ENCODE results near the gene RSAD2. TPM values are rescaled to one million over a fixed set of nuclear protein-coding genes. Genes with fewer than 3 reads are reported as not detected.

Gene RSAD2
- total RNA-seq, 6 donors from 2014 or later: 8.4 to 20.0 (median 11.0) TPM

DNA sequence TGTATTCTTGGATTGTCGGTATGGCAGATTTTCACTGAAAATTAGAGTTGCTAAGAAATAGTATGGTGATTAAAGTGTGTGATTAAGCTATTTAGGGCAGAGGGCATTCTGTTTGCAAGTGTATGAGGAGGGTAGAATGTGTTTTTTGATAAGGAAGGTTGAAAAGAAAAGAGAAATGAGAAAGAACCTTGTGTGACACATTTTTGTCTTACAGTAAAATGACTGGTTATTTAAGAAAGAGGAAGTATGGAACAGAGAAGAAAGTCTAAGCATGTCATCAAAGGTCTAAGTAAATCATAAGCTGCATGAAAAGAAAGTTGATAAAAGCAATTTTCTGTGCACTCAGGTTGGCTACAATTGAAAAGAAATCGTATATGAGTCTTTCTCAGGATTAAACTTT is 5.2 kb upstream of the RSAD2 start:
- Histone ChIP-seq H3K9me3 (no peaks in the 10 kb centered on the region), H3K36me3 (no peaks in the 10 kb centered on the region), H3K4me1 (peaks cover 8 to 11% (median 10%) of the 10 kb centered on the region in 4 donors), H3K27ac (no peak overlapping the region), H3K27me3 (no peaks in the 10 kb centered on the region), H3K4me3 (no peak overlapping the region)
- no peak for ATAC-seq (ENCODE audit: low FRiP score in 2 of 2)
- WGBS, 2 donors: 83 to 92% methylated on average over 2 of the region's 2 CpGs
- no peak for DNase-seq
- TF ChIP-seq POLR2A (IDR thresholded peaks at IDR 0.05) (no peak), POLR2AphosphoS5 (IDR thresholded peaks at IDR 0.05) (no peak), EP300 (IDR thresholded peaks at IDR 0.05) (no peak)
- TF ChIP-seq, protein P1, sequence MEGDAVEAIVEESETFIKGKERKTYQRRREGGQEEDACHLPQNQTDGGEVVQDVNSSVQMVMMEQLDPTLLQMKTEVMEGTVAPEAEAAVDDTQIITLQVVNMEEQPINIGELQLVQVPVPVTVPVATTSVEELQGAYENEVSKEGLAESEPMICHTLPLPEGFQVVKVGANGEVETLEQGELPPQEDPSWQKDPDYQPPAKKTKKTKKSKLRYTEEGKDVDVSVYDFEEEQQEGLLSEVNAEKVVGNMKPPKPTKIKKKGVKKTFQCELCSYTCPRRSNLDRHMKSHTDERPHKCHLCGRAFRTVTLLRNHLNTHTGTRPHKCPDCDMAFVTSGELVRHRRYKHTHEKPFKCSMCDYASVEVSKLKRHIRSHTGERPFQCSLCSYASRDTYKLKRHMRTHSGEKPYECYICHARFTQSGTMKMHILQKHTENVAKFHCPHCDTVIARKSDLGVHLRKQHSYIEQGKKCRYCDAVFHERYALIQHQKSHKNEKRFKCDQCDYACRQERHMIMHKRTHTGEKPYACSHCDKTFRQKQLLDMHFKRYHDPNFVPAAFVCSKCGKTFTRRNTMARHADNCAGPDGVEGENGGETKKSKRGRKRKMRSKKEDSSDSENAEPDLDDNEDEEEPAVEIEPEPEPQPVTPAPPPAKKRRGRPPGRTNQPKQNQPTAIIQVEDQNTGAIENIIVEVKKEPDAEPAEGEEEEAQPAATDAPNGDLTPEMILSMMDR (IDR thresholded peaks at IDR 0.05): no peak

DNA sequence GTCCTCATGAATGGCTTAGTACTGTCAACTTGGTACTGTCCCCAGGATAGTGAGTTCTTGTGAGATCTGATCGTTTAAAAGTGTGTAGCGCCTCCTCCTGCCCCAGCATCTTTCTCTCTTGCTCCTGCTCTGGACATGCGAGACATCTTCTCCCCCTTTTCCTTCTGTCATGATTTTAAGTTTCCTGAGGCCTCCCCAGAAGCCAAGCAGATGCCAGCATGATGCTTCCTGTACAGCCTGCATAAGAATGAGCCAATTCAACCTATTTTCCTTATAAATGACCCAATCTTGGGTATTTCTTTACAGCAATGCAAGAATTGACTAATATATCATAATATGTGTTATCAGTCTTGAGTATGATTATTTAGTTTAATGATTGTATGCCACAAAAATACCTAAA is 3.5 kb upstream of the RSAD2 start:
- H3K27ac ChIP-seq: no peak overlapping the region
- H3K4me3 ChIP-seq: no peak overlapping the region
- ATAC-seq (ENCODE audit: low FRiP score in 2 of 2) (no peak), DNase-seq (no peak)
- H3K27me3 ChIP-seq: no peaks in the 10 kb centered on the region
- no peaks in the 10 kb centered on the region for H3K9me3 ChIP-seq
- WGBS, 2 donors: 100% methylated on average over 3 of the region's 3 CpGs
- peaks cover 18 to 25% (median 22%) of the 10 kb centered on the region in 4 donors for H3K4me1 ChIP-seq
- H3K36me3 ChIP-seq: no peaks in the 10 kb centered on the region
- TF ChIP-seq POLR2A (IDR thresholded peaks at IDR 0.05) (no peak), POLR2AphosphoS5 (IDR thresholded peaks at IDR 0.05) (no peak), EP300 (IDR thresholded peaks at IDR 0.05) (no peak)
- TF ChIP-seq, protein P1 (IDR thresholded peaks at IDR 0.05): no peak

DNA sequence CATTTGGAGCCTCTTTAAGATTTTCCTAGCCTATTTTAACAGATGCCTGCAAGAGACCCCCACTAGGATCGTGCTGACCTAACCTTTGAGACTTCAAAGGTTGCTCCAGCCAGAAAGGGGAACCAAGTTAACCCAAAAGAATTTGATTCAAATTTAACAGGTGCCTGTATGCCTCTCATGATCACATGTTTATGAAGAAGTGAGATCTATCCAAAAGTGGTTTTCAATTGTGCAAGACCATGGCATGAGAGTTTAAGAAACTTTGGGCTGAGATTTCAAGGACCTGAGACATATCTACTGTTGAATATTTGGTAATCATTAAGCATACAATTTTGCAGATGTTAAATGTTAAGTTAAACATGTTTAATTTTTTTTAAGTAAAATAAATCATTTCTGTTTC is 1.3 kb upstream of the RSAD2 start:
- WGBS, 2 donors: 57 to 64% methylated on average over 1 of the region's 1 CpG
- no peak for DNase-seq
- Histone ChIP-seq H3K36me3 (no peaks in the 10 kb centered on the region), H3K4me1 (peaks cover 23 to 34% (median 25%) of the 10 kb centered on the region in 4 donors), H3K27ac (peak overlapping the region in 1 of 4 donors; percentile 1), H3K27me3 (no peaks in the 10 kb centered on the region), H3K4me3 (no peak overlapping the region), H3K9me3 (no peaks in the 10 kb centered on the region)
- peak in 1 of 4 donors; percentile 4 for TF ChIP-seq EP300 (IDR thresholded peaks at IDR 0.05)
- no peak for TF ChIP-seq POLR2A (IDR thresholded peaks at IDR 0.05)
- ATAC-seq (ENCODE audit: low FRiP score in 2 of 2): no peak

DNA sequence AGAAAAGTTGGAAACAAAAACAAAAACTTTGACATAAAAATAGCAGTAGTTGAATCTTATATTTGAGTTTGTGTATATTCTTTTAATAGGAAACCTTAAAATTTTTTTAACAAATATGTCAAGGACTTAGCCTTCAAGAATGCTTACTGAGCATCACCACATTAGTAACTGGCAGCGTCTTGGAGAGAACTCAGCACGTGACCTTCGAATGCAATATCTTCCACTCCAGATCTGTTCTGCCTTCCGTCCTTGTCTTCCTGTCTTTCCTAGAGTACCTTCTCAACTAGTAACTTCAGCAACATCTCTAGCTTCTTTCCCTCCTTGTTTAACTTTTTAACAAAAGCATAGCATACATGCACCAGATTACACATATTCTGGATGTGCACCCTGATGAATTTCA is 972 bp downstream of the RSAD2 start:
- no peak for ATAC-seq (ENCODE audit: low FRiP score in 2 of 2)
- Histone ChIP-seq H3K27ac (peak overlapping the region in 2 of 4 donors; percentile 64 to 77), H3K36me3 (no peaks in the 10 kb centered on the region), H3K9me3 (no peaks in the 10 kb centered on the region), H3K4me1 (peaks cover 23 to 38% (median 27%) of the 10 kb centered on the region in 4 donors), H3K27me3 (no peaks in the 10 kb centered on the region), H3K4me3 (peak overlapping the region in 3 of 4 donors; percentile 41 to 61 (median 50))
- DNase-seq: no peak
- TF ChIP-seq, protein P1 (IDR thresholded peaks at IDR 0.05): no peak
- TF ChIP-seq EP300 (IDR thresholded peaks at IDR 0.05) (no peak), POLR2A (IDR thresholded peaks at IDR 0.05) (no peak), POLR2AphosphoS5 (IDR thresholded peaks at IDR 0.05) (no peak)
- 14 to 43% methylated on average over 4 of the region's 4 CpGs for WGBS, 2 donors

DNA sequence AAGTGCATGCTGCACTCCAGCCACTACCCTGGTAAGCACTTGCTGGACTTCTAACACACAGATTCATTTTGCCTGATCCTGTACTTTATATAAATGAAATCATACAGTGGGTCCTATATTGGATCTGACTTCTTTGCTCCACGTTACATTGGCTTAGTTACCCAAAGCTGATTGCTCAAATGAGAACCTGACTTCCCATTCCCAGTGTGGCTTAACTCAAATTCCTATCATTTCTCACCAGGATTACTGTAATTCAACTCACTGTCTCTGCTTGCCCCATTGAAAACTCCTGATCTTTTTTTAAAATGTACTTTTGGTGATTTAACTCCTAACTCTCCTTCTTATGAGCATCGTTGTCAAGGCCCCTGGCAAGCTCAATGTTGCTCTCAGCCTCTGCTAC is 1.4 kb downstream of the RSAD2 start:
- peak overlapping the region in 3 of 4 donors; percentile 41 to 61 (median 50) for H3K4me3 ChIP-seq
- ATAC-seq (ENCODE audit: low FRiP score in 2 of 2): no peak

More for the DNA sequence above, 1.4 kb downstream of the RSAD2 start:
- no peaks in the 10 kb centered on the region for H3K9me3 ChIP-seq
- peaks cover 23 to 38% (median 27%) of the 10 kb centered on the region in 4 donors for H3K4me1 ChIP-seq
- 59 to 63% methylated on average over 2 of the region's 2 CpGs for WGBS, 2 donors
- H3K27ac ChIP-seq: peak overlapping the region in 2 of 4 donors; percentile 60 to 76
- no peaks in the 10 kb centered on the region for H3K36me3 ChIP-seq
- TF ChIP-seq POLR2AphosphoS5 (IDR thresholded peaks at IDR 0.05) (no peak), POLR2A (IDR thresholded peaks at IDR 0.05) (no peak), EP300 (IDR thresholded peaks at IDR 0.05) (no peak)
- TF ChIP-seq, protein P1 (IDR thresholded peaks at IDR 0.05): no peak
- no peaks in the 10 kb centered on the region for H3K27me3 ChIP-seq
- DNase-seq: no peak
